SK-N-SH (cell line): ENCODE data around the gene TMCO4. TPM values are rescaled to one million over a fixed set of nuclear protein-coding genes. Genes with fewer than 3 reads are reported as not detected.

Experiments used
- CTCF ChIA-PET: fragments of 300-600, 350-600 bp; formaldehyde crosslinking; extraction: SDS; loops from one replicate; lab custom pipeline; 2021; lab: Yijun Ruan, JAX
- POLR2A ChIA-PET: fragments of 350-600 bp; sonication (Branson Sonifier 250); formaldehyde crosslinking; extraction: SDS; loops from one replicate; lab custom pipeline; 2020; ENCODE audit warnings: antibody characterized with exemption, inconsistent platforms; lab: Yijun Ruan, JAX
- DNase-seq: peaks from one replicate; pipeline ENCODE4 v3.0.0; 2012
- H2AFZ ChIP-seq: fragments of 200-600 bp; sonication (generic); 2 replicates; pipeline ENCODE4 v1.8.1; 2016; ENCODE audit warnings: antibody characterized with exemption, mild to moderate bottlenecking, low read depth
- H3F3A ChIP-seq: fragments of 200-600 bp; sonication (generic); replicated peaks from 2 replicates; pipeline ENCODE3; 2016; ENCODE audit warnings: antibody characterized with exemption, mild to moderate bottlenecking; ENCODE audit not compliant: insufficient read depth
- H3K27ac ChIP-seq, 2 experiments: fragments of 200-500 bp in 1 of 2; fragments of 200-600 bp in 1 of 2; sonication (Bioruptor generic) in 1 of 2; sonication (generic), shearing (Covaris generic) in 1 of 2; 2 replicates each; pipeline versions ENCODE4 v1.5.1 to v1.6.1; 2014 to 2016; ENCODE audit warnings: low read depth in 2 of 2, inconsistent platforms in 1 of 2, low read length in 1 of 2, mild to moderate bottlenecking in 1 of 2, mixed read lengths in 1 of 2
- H3K27me3 ChIP-seq: fragments of 200-600 bp; sonication (generic), shearing (Covaris generic); 2 replicates; pipeline ENCODE4 v1.6.1; 2016; ENCODE audit warnings: mixed run types; ENCODE audit not compliant: insufficient read depth
- H3K36me3 ChIP-seq, 2 experiments: fragments of 200-500 bp in 1 of 2; fragments of 200-600 bp in 1 of 2; sonication (Bioruptor generic) in 1 of 2; sonication (generic) in 1 of 2; replicated peaks in 1 of 2; 2 replicates each; pipeline versions ENCODE3 to v1.5.1; 2014 to 2016; ENCODE audit warnings: low read length in 1 of 2, mild to moderate bottlenecking in 1 of 2; ENCODE audit not compliant: insufficient read depth in 2 of 2, control insufficient read depth in 1 of 2
- H3K4me1 ChIP-seq, 2 experiments: fragments of 200-500 bp in 1 of 2; fragments of 200-600 bp in 1 of 2; sonication (Bioruptor generic) in 1 of 2; sonication (generic), shearing (Covaris generic) in 1 of 2; 2 replicates each; pipeline versions ENCODE4 v1.5.1 to v1.6.1; 2014 to 2016; ENCODE audit warnings: low read depth in 1 of 2, low read length in 1 of 2, mixed run types in 1 of 2; ENCODE audit not compliant: insufficient read depth in 2 of 2, control insufficient read depth in 1 of 2
- H3K4me2 ChIP-seq: fragments of 200-600 bp; sonication (generic), shearing (Covaris generic); 2 replicates; pipeline ENCODE4 v1.6.1; 2017; ENCODE audit warnings: mixed run types
- H3K4me3 ChIP-seq, 2 experiments: fragments of 200-500 bp in 1 of 2; fragments of 200-600 bp in 1 of 2; sonication (Bioruptor generic) in 1 of 2; sonication (generic), shearing (Covaris generic) in 1 of 2; 2 replicates each; pipeline versions ENCODE4 v1.5.1 to v1.8.1; 2014 to 2016; ENCODE audit warnings: low read depth in 2 of 2, inconsistent platforms in 1 of 2, low read length in 1 of 2, mild to moderate bottlenecking in 1 of 2, mixed read lengths in 1 of 2, moderate library complexity in 1 of 2
- H3K79me2 ChIP-seq: fragments of 200-600 bp; sonication (generic); 2 replicates; pipeline ENCODE4 v1.8.1; 2017; ENCODE audit warnings: mild to moderate bottlenecking; ENCODE audit not compliant: insufficient read depth
- H3K9ac ChIP-seq: fragments of 200-600 bp; sonication (generic); 2 replicates; pipeline ENCODE4 v1.6.1; 2017; ENCODE audit warnings: mixed run types
- H3K9me2 ChIP-seq: fragments of 200-600 bp; sonication (generic); 2 replicates; pipeline ENCODE4 v1.6.1; 2017; ENCODE audit warnings: mixed run types
- H3K9me3 ChIP-seq: fragments of 200-600 bp; sonication (generic); 2 replicates; pipeline ENCODE4 v1.6.1; 2017; ENCODE audit warnings: mixed run types, mild to moderate bottlenecking, moderate library complexity
- H4K20me1 ChIP-seq: fragments of 200-600 bp; sonication (generic); 2 replicates; pipeline ENCODE4 v1.6.1; 2017; ENCODE audit warnings: mild to moderate bottlenecking, mixed run types; ENCODE audit not compliant: insufficient read depth
- EP300 ChIP-seq, 2 experiments: IDR thresholded peaks; 2 replicates each; pipeline versions ENCODE4 v1.4.0 to v1.6.1; 2012; ENCODE audit warnings: borderline replicate concordance in 1 of 2, low read depth in 1 of 2, low read length in 1 of 2
- FOXM1 ChIP-seq: IDR thresholded peaks from 2 replicates; pipeline ENCODE4 v1.4.0; 2012; ENCODE audit warnings: low read depth, mild to moderate bottlenecking
- GABPA ChIP-seq: IDR thresholded peaks from 2 replicates; pipeline ENCODE4 v1.4.0; 2012; ENCODE audit warnings: low read depth, mild to moderate bottlenecking
- GATA2 ChIP-seq: sonication (generic); formaldehyde crosslinking; IDR thresholded peaks from 2 replicates; pipeline ENCODE4 v1.5.0; 2020; ENCODE audit warnings: mild to moderate bottlenecking, missing genetic modification reagents
- IRF3 ChIP-seq: fragments of 150-350 bp; IDR thresholded peaks from 2 replicates; pipeline ENCODE4 v1.6.1; 2016; ENCODE audit warnings: mild to moderate bottlenecking, low read depth, low read length
- RAD21 ChIP-seq: IDR thresholded peaks from 2 replicates; pipeline ENCODE4 v1.6.1; 2012; ENCODE audit warnings: mild to moderate bottlenecking, low read length
- SIN3A ChIP-seq: IDR thresholded peaks from 2 replicates; pipeline ENCODE4 v1.6.1; 2012; ENCODE audit warnings: low read depth, mild to moderate bottlenecking, low read length, moderate library complexity, borderline replicate concordance
- SMC3 ChIP-seq: IDR thresholded peaks from 2 replicates; pipeline ENCODE4 v1.6.1; 2012; ENCODE audit warnings: low read depth, low read length, improper control_type of control experiment
- TAF1 ChIP-seq: IDR thresholded peaks from 2 replicates; pipeline ENCODE4 v1.6.1; 2012; ENCODE audit warnings: low read depth, mild to moderate bottlenecking, low read length, moderate library complexity, borderline replicate concordance
- WGBS: methylation state at CpG from one replicate; pipeline ENCODE4 v1.1.6; 2017; ENCODE audit warnings: low lambda C conversion rate; 5-methylcytosine and 5-hydroxymethylcytosine counted together
- polyA plus RNA-seq, 3 experiments: library from polyadenylated mRNA; depleted of rRNA; stranded (reverse); fragments of >200 nt; gene quantifications; 2 replicates each; pipeline ENCODE4 v1.2.3, GENCODE V29; 2012

The TMCO4 gene
- polyA plus RNA-seq, 1 of the 3 experiments (the other 2 are of a cell fraction) = 4.2 TPM

DNA sequence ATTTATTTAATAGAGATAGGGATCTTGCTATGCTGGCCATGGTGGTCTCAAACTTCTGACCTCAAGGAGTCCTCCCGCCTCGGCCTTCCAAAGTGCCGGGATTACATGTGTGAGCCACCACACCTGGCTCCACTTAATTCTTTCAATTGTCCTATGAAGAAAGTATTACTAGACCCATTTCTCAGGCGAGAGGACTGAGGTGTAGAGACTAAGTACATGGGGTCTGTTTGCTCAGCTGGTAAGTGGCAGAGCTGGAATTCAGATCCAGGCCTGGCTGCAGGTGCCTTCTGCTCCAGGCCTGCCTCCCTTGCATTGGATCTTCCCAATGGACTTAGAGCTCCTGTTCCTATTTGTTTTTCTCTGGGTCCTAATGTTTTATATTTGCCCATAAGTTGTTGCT, 79.5 kb downstream of the TMCO4 start:
- H3K36me3 ChIP-seq = no peaks in the 10 kb centered on the region

GRCh38 chr1:19717467-19717866, 82.2 kb downstream of the TMCO4 start:
- POLR2A ChIA-PET = no interaction called here
- Histone ChIP-seq H3K9ac (no peak overlapping the region), H3K79me2 (no peaks in the 10 kb centered on the region), H3K36me3 (no peaks in the 10 kb centered on the region), H3F3A (no peaks in the 10 kb centered on the region), H3K4me2 (no peak overlapping the region), H4K20me1 (no peaks in the 10 kb centered on the region), H3K27ac (no peak overlapping the region), H2AFZ (no peak overlapping the region), H3K9me3 (no peaks in the 10 kb centered on the region), H3K27me3 (no peaks in the 10 kb centered on the region), H3K9me2 (no peaks in the 10 kb centered on the region), H3K4me3 (no peak overlapping the region), H3K4me1 (peaks cover 0 to 4% of the 10 kb centered on the region in 2 experiments; a peak in 1 of 4 replicates)
- CTCF ChIA-PET = interaction anchor here (0.7 to 3.5 kb wide), 3 partner anchors 21 to 1340 kb away, joined by 3 to 23 read pairs (median 5); no protein-coding TSS in a partner anchor
- DNase-seq = no peak
- 94% methylated on average over 6 of the region's 6 CpGs for WGBS
- no peak for TF ChIP-seq FOXM1
- TF ChIP-seq TAF1 = no peak

More for the DNA sequence above, 79.5 kb downstream of the TMCO4 start:
- Histone ChIP-seq H3K27me3 (no peaks in the 10 kb centered on the region), H3F3A (no peaks in the 10 kb centered on the region), H4K20me1 (no peaks in the 10 kb centered on the region), H2AFZ (no peak overlapping the region), H3K9me3 (no peaks in the 10 kb centered on the region), H3K27ac (no peak overlapping the region), H3K9me2 (no peaks in the 10 kb centered on the region), H3K4me1 (peaks cover 0 to 4% of the 10 kb centered on the region in 2 experiments; a peak in 1 of 4 replicates), H3K4me2 (no peak overlapping the region), H3K4me3 (no peak overlapping the region), H3K79me2 (no peaks in the 10 kb centered on the region), H3K9ac (no peak overlapping the region)
- ChIA-PET POLR2A (no interaction called here), CTCF (interaction anchor here (1.1 kb wide), 1 partner anchor 162 kb away, joined by 3 read pairs; the partner anchor contains the start of gene OTUD3)
- DNase-seq = no peak
- 94% methylated on average over 4 of the region's 4 CpGs for WGBS
- TF ChIP-seq GABPA = no peak
- no peak for TF ChIP-seq SMC3
- no peak for TF ChIP-seq RAD21
- no peak for TF ChIP-seq SIN3A
- TF ChIP-seq GATA2 (CRISPR knock-in tag) = no peak
- no peak for TF ChIP-seq EP300 (IDR thresholded peaks at IDR 0.05; ENCODE audit: borderline replicate concordance in 1 of 2, low read depth in 1 of 2, low read length in 1 of 2)
- no peak for TF ChIP-seq IRF3
- no peak for TF ChIP-seq FOXM1
